ENCODE data around the gene SYTL1.

SYTL1 gene

GRCh38 chr1:27364696-27365371 lies 23.0 kb downstream of the SYTL1 start:
- no peak for DNase-seq (ENCODE audit: low read depth)

- peak; percentile 61 for DNase-seq (ENCODE audit: low read depth)
Observed at GRCh38 chr1:27365372-27366112, 23.7 kb downstream of the SYTL1 start.

GRCh38 chr1:27366113-27366410 lies 24.2 kb downstream of the SYTL1 start:
- DNase-seq (ENCODE audit: low read depth), result peak; percentile 49

- no peak for DNase-seq (ENCODE audit: low read depth)
Observed at GRCh38 chr1:27366411-27367159, 24.8 kb downstream of the SYTL1 start, which contains the start of gene MAP3K6. TSS of gene MAP3K6 (minus strand) at chr1:27366961. CDS start at chr1:27366597, 364 bp downstream.

GRCh38 chr1:27367160-27367650 lies 25.4 kb downstream of the SYTL1 start:
- DNase-seq (ENCODE audit: low read depth), result no peak

- no peak for DNase-seq (ENCODE audit: low read depth)
Observed at GRCh38 chr1:27368869-27369582, 27.2 kb downstream of the SYTL1 start.

GRCh38 chr1:27372022-27372807 lies 30.4 kb downstream of the SYTL1 start:
- DNase-seq (ENCODE audit: low read depth), result no peak

GRCh38 chr1:27372808-27373690 lies 31.2 kb downstream of the SYTL1 start:
- DNase-seq (ENCODE audit: low read depth), result no peak

- no peak for DNase-seq (ENCODE audit: low read depth)
Observed at GRCh38 chr1:27374362-27375086, 32.7 kb downstream of the SYTL1 start, which contains the start of gene FCN3. TSS of gene FCN3 (minus strand) at chr1:27374824. CDS start at chr1:27374818, 6 bp downstream.

GRCh38 chr1:27377760-27378495 lies 36.1 kb downstream of the SYTL1 start:
- no peak for DNase-seq (ENCODE audit: low read depth)

GRCh38 chr1:27379564-27380122 lies 37.8 kb downstream of the SYTL1 start:
- no peak for DNase-seq (ENCODE audit: low read depth)

GRCh38 chr1:27380224-27380623 lies 38.4 kb downstream of the SYTL1 start:
- DNase-seq (ENCODE audit: low read depth), result no peak

GRCh38 chr1:27380766-27381733 lies 39.2 kb downstream of the SYTL1 start:
- DNase-seq (ENCODE audit: low read depth), result no peak

- DNase-seq (ENCODE audit: low read depth), result no peak
Observed at GRCh38 chr1:27381969-27382762, 40.3 kb downstream of the SYTL1 start.

- DNase-seq (ENCODE audit: low read depth), result no peak
Observed at GRCh38 chr1:27383039-27383605, 41.3 kb downstream of the SYTL1 start, which contains the start of gene CD164L2. TSS of gene CD164L2 (minus strand) at chr1:27383333. CDS start at chr1:27383239, 94 bp downstream.

GRCh38 chr1:27383661-27384060 lies 41.8 kb downstream of the SYTL1 start:
- no peak for DNase-seq (ENCODE audit: low read depth)

Data from activated T-helper 1 cell treated with Interleukin-2 at 50 U/mL for 16 hours (primary cell).